Adrenal gland (tissue), 12 donors: ENCODE results near the gene GALNT10. TPM values are rescaled to one million over a fixed set of nuclear protein-coding genes. Genes with fewer than 3 reads are reported as not detected.
A peak's percentile ranks its signal among the peaks of the same experiment; 100 is the strongest.

Experiments
- DNase-seq, 7 donors: peaks; one replicate each; pipeline ENCODE4 v3.0.0-alpha.2; 2019 to 2020
- H3K27ac ChIP-seq, 5 donors: fragments of 200-600 bp; sonication (generic) in 4 of 5; 1 replicate in 3 of 5; 2 replicates in 2 of 5; pipeline versions ENCODE4 v1.5.1 to v1.8.0; 2016 to 2020; ENCODE audit warnings: mild to moderate bottlenecking in 1 of 5
- H3K27me3 ChIP-seq: fragments of 200-600 bp; 2 replicates; pipeline ENCODE4 v1.8.0; 2021
- H3K36me3 ChIP-seq, 2 donors: fragments of 200-600 bp; replicated peaks in 1 of 2; 1 replicate in 1 of 2; 2 replicates in 1 of 2; pipeline versions ENCODE4 v1.5.1 to v1.8.0; 2018 to 2022
- H3K4me1 ChIP-seq, 2 donors: fragments of 200-600 bp; replicated peaks in 1 of 2; 1 replicate in 1 of 2; 2 replicates in 1 of 2; pipeline versions ENCODE4 v1.5.1 to v1.8.0; 2018 to 2021
- H3K4me3 ChIP-seq, 4 donors: fragments of 200-600 bp; sonication (generic) in 3 of 4; one replicate each; pipeline ENCODE4 v1.5.1; 2016 to 2018
- H3K9me3 ChIP-seq, 3 donors: fragments of 200-600 bp; sonication (generic) in 1 of 3; replicated peaks in 1 of 3; 1 replicate in 2 of 3; 2 replicates in 1 of 3; pipeline versions ENCODE4 v1.5.1 to v1.8.0; 2016 to 2021
- POLR2A ChIP-seq, 2 donors: fragments of 450-650 bp; IDR thresholded peaks; one replicate each; pipeline ENCODE4 v1.6.1; 2017; ENCODE audit warnings: antibody characterized with exemption in 2 of 2, mild to moderate bottlenecking in 2 of 2, moderate library complexity in 1 of 2
- WGBS, 4 donors: extraction: QIAGEN DNeasy Blood & Tissue Kit in 2 of 4; methylation state at CpG; one replicate each; pipeline versions ENCODE4 v1.1.5 to v1.1.7; 2013 to 2017; 5-methylcytosine and 5-hydroxymethylcytosine counted together
- intact Hi-C, 2 donors: fragments of 100-400 bp; cut with DNase I; formaldehyde crosslinking; loops; one replicate each; pipeline versions ENCODE4 v1.14.1 to v1.15.0; 2022 to 2023
- polyA plus RNA-seq, 3 donors: library from polyadenylated mRNA; stranded (reverse); fragments of 200-250 nt in 2 of 3; fragments of 350-450 nt in 1 of 3; fragmentation: Illumina TruSeq in 1 of 3; extraction: RNeasy Lipid Tissue Mini Kit (QIAGEN cat#74804) in 1 of 3; gene quantifications; one replicate each; pipeline ENCODE4 v1.2.3, GENCODE V29; 2013 to 2014
- total RNA-seq, 9 donors: library from RNA; depleted of rRNA in 4 of 9; stranded (reverse); fragments of >200 nt in 4 of 9; fragments of 120-200 nt in 1 of 9; fragmentation: NEBNext Ultra II Directional in 1 of 9; extraction: Animal tissue kit (Norgen Biotek cat#: 25700) in 1 of 9; gene quantifications; one replicate each; pipeline versions ENCODE4 v1.1.0 to v1.2.4, GENCODE V29; 2013 to 2023
- TF ChIP-seq, protein P1 (sequence below), 6 experiments: fragments of 450-650 bp in 4 of 6; fragments of 200-600 bp in 2 of 6; sonication (generic) in 1 of 6; IDR thresholded peaks; 1 replicate in 5 of 6; 2 replicates in 1 of 6; pipeline versions ENCODE4 v1.5.1 to v1.8.0; 2016 to 2021; ENCODE audit warnings: antibody characterized with exemption in 6 of 6, mild to moderate bottlenecking in 2 of 6, moderate library complexity in 1 of 6
- donor health status: healthy with polysubstance abuse.
- donor health status: Bipolar disorder and iron deficiency.
- donor health status: DM: yes; HTN: yes; CAD: no.
- donor health status: DM: no; HTN: no; CAD: no.
- donor health status: DM: no; HTN: no; CAD: no.
- donor health status: DM: yes; HTN: yes; CAD: no.

Gene GALNT10
- total and polyA plus RNA-seq, 12 donors: 5.6 to 74.1 (median 43.4) TPM

DNA sequence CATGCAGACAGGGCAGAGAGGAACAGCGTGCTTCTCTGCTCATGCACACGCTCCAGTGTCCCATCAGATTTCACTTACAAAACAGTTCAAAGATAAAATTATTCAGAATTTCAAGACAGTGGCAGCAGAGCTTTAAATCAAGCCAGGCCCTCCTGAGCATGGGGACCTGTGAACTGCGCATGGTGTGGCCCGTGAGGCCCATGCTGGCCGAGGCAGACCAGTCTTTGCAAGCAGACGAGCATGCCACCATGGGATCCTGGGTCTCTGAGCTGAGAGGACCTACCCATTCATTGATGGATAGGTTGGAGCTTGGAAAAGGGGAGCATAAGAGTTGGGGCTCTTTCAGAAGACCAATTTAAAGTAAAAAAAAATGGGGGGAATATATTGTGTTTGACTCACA, 220.3 kb downstream of the GALNT10 start:
- H3K27me3 ChIP-seq: no peaks in the 10 kb centered on the region
- peak in 1 of 7 donors; percentile 37 for DNase-seq
- TF ChIP-seq, protein P1, sequence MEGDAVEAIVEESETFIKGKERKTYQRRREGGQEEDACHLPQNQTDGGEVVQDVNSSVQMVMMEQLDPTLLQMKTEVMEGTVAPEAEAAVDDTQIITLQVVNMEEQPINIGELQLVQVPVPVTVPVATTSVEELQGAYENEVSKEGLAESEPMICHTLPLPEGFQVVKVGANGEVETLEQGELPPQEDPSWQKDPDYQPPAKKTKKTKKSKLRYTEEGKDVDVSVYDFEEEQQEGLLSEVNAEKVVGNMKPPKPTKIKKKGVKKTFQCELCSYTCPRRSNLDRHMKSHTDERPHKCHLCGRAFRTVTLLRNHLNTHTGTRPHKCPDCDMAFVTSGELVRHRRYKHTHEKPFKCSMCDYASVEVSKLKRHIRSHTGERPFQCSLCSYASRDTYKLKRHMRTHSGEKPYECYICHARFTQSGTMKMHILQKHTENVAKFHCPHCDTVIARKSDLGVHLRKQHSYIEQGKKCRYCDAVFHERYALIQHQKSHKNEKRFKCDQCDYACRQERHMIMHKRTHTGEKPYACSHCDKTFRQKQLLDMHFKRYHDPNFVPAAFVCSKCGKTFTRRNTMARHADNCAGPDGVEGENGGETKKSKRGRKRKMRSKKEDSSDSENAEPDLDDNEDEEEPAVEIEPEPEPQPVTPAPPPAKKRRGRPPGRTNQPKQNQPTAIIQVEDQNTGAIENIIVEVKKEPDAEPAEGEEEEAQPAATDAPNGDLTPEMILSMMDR (IDR thresholded peaks at IDR 0.05): no peak
- no peak for TF ChIP-seq POLR2A (IDR thresholded peaks at IDR 0.05)
- H3K4me3 ChIP-seq: no peak overlapping the region
- H3K9me3 ChIP-seq: no peaks in the 10 kb centered on the region
- intact Hi-C loops: loop anchor here in 1 of 2 donors (10.0 kb wide), 1 partner anchor 436 kb away; no protein-coding TSS in a partner anchor
- 82 to 97% (median 87%) methylated on average over 3 to 6 of the region's 6 CpGs for WGBS, 4 donors
- no peak overlapping the region for H3K27ac ChIP-seq
- H3K4me1 ChIP-seq: no peaks in the 10 kb centered on the region
- H3K36me3 ChIP-seq: no peaks in the 10 kb centered on the region

DNA sequence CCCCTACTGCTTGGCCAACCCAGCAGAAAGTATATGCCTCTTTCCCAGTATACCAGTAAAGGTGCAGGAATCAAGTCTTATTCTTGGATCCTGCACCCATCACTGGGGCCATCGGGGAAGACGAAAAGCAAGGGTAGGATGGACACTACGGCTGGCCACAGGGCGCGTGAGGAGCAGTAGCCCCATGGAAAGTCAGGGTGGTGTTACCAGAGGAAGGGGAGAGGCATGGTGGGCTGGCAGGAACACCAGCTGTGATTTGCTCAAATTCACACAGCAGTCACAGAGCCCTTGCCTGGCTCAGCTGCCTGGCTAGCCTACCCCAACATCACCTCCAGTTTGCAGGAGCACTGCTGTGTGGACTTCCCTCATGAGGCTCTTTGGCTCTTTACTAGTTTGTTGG, 220.8 kb downstream of the GALNT10 start:
- Histone ChIP-seq H3K27me3 (no peaks in the 10 kb centered on the region), H3K4me1 (no peaks in the 10 kb centered on the region), H3K4me3 (no peak overlapping the region), H3K36me3 (no peaks in the 10 kb centered on the region), H3K27ac (no peak overlapping the region), H3K9me3 (no peaks in the 10 kb centered on the region)
- TF ChIP-seq, protein P1 (IDR thresholded peaks at IDR 0.05): no peak
- TF ChIP-seq POLR2A (IDR thresholded peaks at IDR 0.05): no peak
- intact Hi-C loops: loop anchor here in 1 of 2 donors (10.0 kb wide), 1 partner anchor 437 kb away; no protein-coding TSS in a partner anchor
- 97 to 100% (median 98%) methylated on average over 5 of the region's 5 CpGs for WGBS, 4 donors
- DNase-seq: peak in 1 of 7 donors; percentile 11

DNA sequence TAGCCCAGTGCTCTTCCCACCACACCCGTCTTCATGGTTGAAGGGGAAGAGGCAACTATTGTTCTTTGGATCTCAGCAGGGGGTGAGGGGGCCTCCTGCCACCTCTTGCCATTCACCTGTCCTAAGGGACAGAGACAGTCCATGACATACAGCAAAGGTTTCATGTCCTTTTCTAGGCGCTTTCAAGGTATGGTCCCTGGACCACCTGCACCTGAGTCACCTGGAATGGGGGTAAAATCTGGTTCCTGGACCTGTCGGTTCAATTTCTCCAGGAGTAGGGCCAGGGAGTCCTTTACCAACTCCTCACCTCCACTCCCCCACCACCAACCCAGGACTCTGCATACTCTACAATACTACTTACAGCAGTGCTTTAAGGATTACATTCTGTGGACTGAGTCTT, 221.8 kb downstream of the GALNT10 start:
- no peak for DNase-seq
- Histone ChIP-seq H3K4me3 (no peak overlapping the region), H3K36me3 (peaks cover 0 to 7% of the 10 kb centered on the region in 2 donors), H3K4me1 (no peaks in the 10 kb centered on the region), H3K27me3 (no peaks in the 10 kb centered on the region), H3K27ac (no peak overlapping the region), H3K9me3 (no peaks in the 10 kb centered on the region)
- no peak for TF ChIP-seq POLR2A (IDR thresholded peaks at IDR 0.05)
- TF ChIP-seq, protein P1 (IDR thresholded peaks at IDR 0.05): no peak
- intact Hi-C loops: loop anchor here in 1 of 2 donors (10.0 kb wide), 1 partner anchor 438 kb away; no protein-coding TSS in a partner anchor
- 94 to 100% (median 97%) methylated on average over 3 of the region's 3 CpGs for WGBS, 4 donors

DNA sequence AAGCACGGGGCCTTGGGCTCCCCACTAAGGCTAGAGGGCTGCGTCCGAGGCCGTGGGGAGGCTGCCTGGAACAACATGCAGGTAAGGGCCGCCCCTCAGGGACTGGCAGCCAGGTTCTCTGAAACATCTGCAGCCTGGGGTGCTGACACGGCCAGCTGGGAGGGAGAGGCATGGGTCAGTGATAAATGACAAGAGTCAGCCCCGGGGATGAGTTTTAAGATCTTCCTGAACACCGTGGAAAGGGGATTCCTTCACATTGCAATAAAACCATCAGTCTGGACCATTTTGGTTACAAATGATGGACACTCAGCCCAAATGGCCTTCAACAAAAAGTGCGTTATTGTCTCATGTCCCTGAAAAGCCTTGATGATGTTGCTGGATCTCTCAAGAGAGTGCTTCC, 222.4 kb downstream of the GALNT10 start:
- TF ChIP-seq, protein P1 (IDR thresholded peaks at IDR 0.05): no peak
- TF ChIP-seq POLR2A (IDR thresholded peaks at IDR 0.05): no peak
- no peak overlapping the region for H3K27ac ChIP-seq
- peaks cover 0 to 7% of the 10 kb centered on the region in 2 donors for H3K36me3 ChIP-seq
- no peak for DNase-seq
- no peaks in the 10 kb centered on the region for H3K27me3 ChIP-seq
- no peaks in the 10 kb centered on the region for H3K9me3 ChIP-seq
- H3K4me1 ChIP-seq: no peaks in the 10 kb centered on the region
- H3K4me3 ChIP-seq: no peak overlapping the region
- WGBS, 4 donors: 85 to 93% (median 87%) methylated on average over 7 to 9 of the region's 9 CpGs
- intact Hi-C loops: loop anchor here in 1 of 2 donors (10.0 kb wide), 1 partner anchor 438 kb away; no protein-coding TSS in a partner anchor
